Head of caudate nucleus (tissue), 42 donors: ENCODE results near the gene SLPI.

Source experiments
- DNase-seq, 42 donors: peaks; one replicate each; pipeline versions ENCODE4 v3.0.0 to v3.0.0-alpha.2; 2020 to 2021; ENCODE audit warnings: mixed read lengths in 7 of 42
- intact Hi-C: fragments of 100-400 bp; cut with DNase I; formaldehyde crosslinking; loops from one replicate; pipeline ENCODE4 v1.15.0; 2022

SLPI gene

GRCh38 chr20:45229264-45230056 lies 24.9 kb downstream of the SLPI start:
- intact Hi-C loops, result no loop called here
- no peak for DNase-seq

- intact Hi-C loops, result no loop called here
- no peak for DNase-seq
These were observed 28.1 kb downstream of the SLPI start for GRCh38 chr20:45226287-45226686.

GRCh38 chr20:45223136-45223535 lies 31.2 kb downstream of the SLPI start:
- intact Hi-C loops, result no loop called here
- DNase-seq, result no peak

GRCh38 chr20:45221076-45221475 lies 33.3 kb downstream of the SLPI start, which contains the start of gene SEMG2:
SEMG2 (plus strand) TSS chr20:45221373; CDS start chr20:45221390, 17 bp downstream.
- intact Hi-C loops, result no loop called here
- DNase-seq, result no peak

GRCh38 chr20:45218636-45219035 lies 35.7 kb downstream of the SLPI start:
- no peak for DNase-seq
- intact Hi-C loops, result no loop called here

DNA sequence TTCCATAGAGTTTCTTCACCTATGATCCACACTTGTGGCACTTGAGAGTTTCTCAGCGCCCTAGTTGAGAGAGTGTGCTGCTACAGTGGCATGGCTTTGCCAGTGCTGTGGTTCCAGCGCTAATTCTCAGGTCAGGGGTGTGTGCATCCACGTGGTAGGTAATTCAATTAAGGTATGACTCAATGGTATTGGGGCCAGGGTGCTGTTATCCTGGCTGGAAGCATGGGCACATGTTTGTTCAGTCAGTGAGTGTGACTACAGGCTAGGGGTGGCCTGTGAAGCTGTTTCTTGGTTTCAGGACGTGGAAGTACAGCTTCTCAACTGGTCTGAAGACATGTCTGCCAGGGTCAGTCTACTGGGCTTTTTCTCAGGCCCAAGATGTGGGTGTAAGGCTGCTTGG lies 36.2 kb downstream of the SLPI start:
- intact Hi-C loops, result no loop called here
- no peak for DNase-seq

GRCh38 chr20:45212836-45213235 lies 41.5 kb downstream of the SLPI start:
- DNase-seq, result no peak
- intact Hi-C loops, result no loop called here

GRCh38 chr20:45211569-45212474 lies 42.5 kb downstream of the SLPI start:
- DNase-seq, result no peak
- intact Hi-C loops, result no loop called here

DNA sequence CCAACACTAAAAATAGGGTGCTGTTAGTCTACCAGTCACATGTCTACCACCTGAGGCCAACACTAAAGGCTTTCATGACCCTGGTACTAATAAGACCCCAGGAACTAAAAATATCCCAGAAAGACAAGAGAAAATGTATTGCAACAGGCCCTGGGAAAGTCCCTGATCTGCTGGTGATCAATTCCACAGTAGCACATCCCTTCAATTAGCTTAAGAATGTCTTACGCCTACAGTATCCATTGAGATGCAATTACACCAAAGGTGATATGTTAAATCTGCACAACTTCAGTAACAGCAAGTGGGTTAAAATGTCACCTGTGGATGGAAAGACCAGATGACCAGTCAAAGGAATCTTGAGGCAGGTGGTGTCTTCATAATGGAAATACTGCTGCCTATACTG lies 44.4 kb downstream of the SLPI start:
- no peak for DNase-seq
- intact Hi-C loops, result no loop called here

- DNase-seq, result no peak
- intact Hi-C loops, result no loop called here
These were observed 47.6 kb downstream of the SLPI start, which contains the start of gene SEMG1 for GRCh38 chr20:45206725-45207124. SEMG1 (plus strand) TSS chr20:45207033; CDS start chr20:45207054, 21 bp downstream.
